Smooth muscle cell (in vitro differentiated cells): ENCODE measurements around the gene LIN9. TPM values are rescaled to one million over a fixed set of nuclear protein-coding genes. Genes with fewer than 3 reads are reported as not detected.
A peak's percentile ranks its signal among the peaks of the same experiment; 100 is the strongest.

Source experiments
- DNase-seq: peaks from one replicate; lab custom pipeline; 2025; ENCODE audit not compliant: unreplicated experiment; lab: John Stamatoyannopoulos, UW
- H2AFZ ChIP-seq: fragments of 200-600 bp; sonication (generic); 2 replicates; pipeline ENCODE4 v1.6.0; 2016; ENCODE audit warnings: antibody characterized with exemption, low read depth, mild to moderate bottlenecking
- H3F3A ChIP-seq: fragments of 200-600 bp; sonication (generic); 2 replicates; pipeline ENCODE4 v1.6.0; 2017; ENCODE audit warnings: antibody characterized with exemption, low read depth
- H3K27ac ChIP-seq: fragments of 200-600 bp; sonication (generic); 2 replicates; pipeline ENCODE4 v1.5.1; 2016; ENCODE audit warnings: low read depth, mild to moderate bottlenecking
- H3K27me3 ChIP-seq: fragments of 200-600 bp; sonication (generic); 2 replicates; pipeline ENCODE4 v1.6.1; 2016; ENCODE audit warnings: low read depth, mild to moderate bottlenecking
- H3K36me3 ChIP-seq: fragments of 200-600 bp; sonication (generic); 2 replicates; pipeline ENCODE4 v1.5.1; 2016; ENCODE audit warnings: low read depth
- H3K4me1 ChIP-seq: fragments of 200-600 bp; sonication (generic); 2 replicates; pipeline ENCODE4 v1.5.1; 2016; ENCODE audit warnings: low read depth
- H3K4me2 ChIP-seq: fragments of 200-600 bp; sonication (generic); 2 replicates; pipeline ENCODE4 v1.6.0; 2016; ENCODE audit warnings: mild to moderate bottlenecking
- H3K4me3 ChIP-seq: fragments of 200-600 bp; sonication (generic); 2 replicates; pipeline ENCODE4 v1.5.1; 2016; ENCODE audit warnings: mild to moderate bottlenecking
- H3K79me2 ChIP-seq: fragments of 200-600 bp; sonication (generic); 2 replicates; pipeline ENCODE4 v1.6.0; 2016; ENCODE audit warnings: low read depth, mild to moderate bottlenecking
- H3K9ac ChIP-seq: fragments of 200-600 bp; sonication (generic); 2 replicates; pipeline ENCODE4 v1.6.0; 2016; ENCODE audit warnings: low read depth
- H3K9me3 ChIP-seq: fragments of 200-600 bp; sonication (generic); replicated peaks from 2 replicates; pipeline ENCODE4 v1.5.1; 2016; ENCODE audit warnings: low read depth
- H4K20me1 ChIP-seq: fragments of 200-600 bp; sonication (generic); 2 replicates; pipeline ENCODE4 v1.6.0; 2016; ENCODE audit warnings: low read depth
- WGBS: methylation state at CpG from one replicate; pipeline ENCODE4 v1.1.7; 2016; ENCODE audit warnings: low lambda C conversion rate; 5-methylcytosine and 5-hydroxymethylcytosine counted together
- polyA plus RNA-seq: library from polyadenylated mRNA; unstranded; fragments of >200 nt; fragmentation: Nextera tagmentation; extraction: Ambion mirVana; gene quantifications from 2 replicates; pipeline ENCODE4 v1.2.1, GENCODE V29; 2016
- total RNA-seq: library from RNA; depleted of rRNA; stranded (reverse); fragments of >200 nt; gene quantifications from 2 replicates; pipeline ENCODE4 v1.2.3, GENCODE V29; 2014
- TF ChIP-seq, protein P1 (sequence below): fragments of 200-600 bp; sonication (generic); IDR thresholded peaks from 2 replicates; pipeline ENCODE4 v1.5.1; 2017; ENCODE audit warnings: borderline replicate concordance, mild to moderate bottlenecking, antibody characterized with exemption; ENCODE audit not compliant: insufficient read depth, poor library complexity, severe bottlenecking

Gene LIN9
- total and polyA plus RNA-seq, 2 experiments from 2014 or later = 3.7 to 7.8 TPM

DNA sequence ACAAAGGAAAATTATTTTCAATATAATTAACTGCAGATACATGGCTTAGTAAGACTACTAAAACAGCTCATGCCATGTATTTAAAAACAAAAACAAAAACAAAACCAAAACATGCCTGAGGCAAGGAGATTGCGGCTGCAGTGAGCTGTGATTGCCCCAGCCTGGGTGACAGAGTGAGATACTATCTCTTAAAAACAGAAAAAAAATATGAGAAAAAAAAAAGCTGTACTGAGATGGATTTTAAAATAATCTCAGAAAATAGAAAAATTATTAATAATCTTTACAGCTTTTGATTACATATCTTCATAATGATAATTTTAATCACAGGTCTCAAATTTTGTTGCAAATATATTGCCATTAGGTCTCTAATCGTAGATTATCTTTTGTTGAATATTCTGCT, 24.0 kb upstream of the LIN9 start:
- Histone ChIP-seq H3F3A (no peaks in the 10 kb centered on the region), H3K4me3 (peak overlapping the region; percentile 41), H3K4me2 (peak overlapping the region; percentile 82), H3K27ac (no peak overlapping the region), H3K9me3 (no peaks in the 10 kb centered on the region), H4K20me1 (no peaks in the 10 kb centered on the region), H3K27me3 (no peaks in the 10 kb centered on the region), H3K9ac (no peak overlapping the region), H3K79me2 (no peaks in the 10 kb centered on the region), H2AFZ (peak overlapping the region; percentile 87), H3K36me3 (no peaks in the 10 kb centered on the region), H3K4me1 (no peaks in the 10 kb centered on the region)
- 40% methylated on average over 2 of the region's 2 CpGs for WGBS
- TF ChIP-seq, protein P1, sequence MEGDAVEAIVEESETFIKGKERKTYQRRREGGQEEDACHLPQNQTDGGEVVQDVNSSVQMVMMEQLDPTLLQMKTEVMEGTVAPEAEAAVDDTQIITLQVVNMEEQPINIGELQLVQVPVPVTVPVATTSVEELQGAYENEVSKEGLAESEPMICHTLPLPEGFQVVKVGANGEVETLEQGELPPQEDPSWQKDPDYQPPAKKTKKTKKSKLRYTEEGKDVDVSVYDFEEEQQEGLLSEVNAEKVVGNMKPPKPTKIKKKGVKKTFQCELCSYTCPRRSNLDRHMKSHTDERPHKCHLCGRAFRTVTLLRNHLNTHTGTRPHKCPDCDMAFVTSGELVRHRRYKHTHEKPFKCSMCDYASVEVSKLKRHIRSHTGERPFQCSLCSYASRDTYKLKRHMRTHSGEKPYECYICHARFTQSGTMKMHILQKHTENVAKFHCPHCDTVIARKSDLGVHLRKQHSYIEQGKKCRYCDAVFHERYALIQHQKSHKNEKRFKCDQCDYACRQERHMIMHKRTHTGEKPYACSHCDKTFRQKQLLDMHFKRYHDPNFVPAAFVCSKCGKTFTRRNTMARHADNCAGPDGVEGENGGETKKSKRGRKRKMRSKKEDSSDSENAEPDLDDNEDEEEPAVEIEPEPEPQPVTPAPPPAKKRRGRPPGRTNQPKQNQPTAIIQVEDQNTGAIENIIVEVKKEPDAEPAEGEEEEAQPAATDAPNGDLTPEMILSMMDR = no peak
- DNase-seq = no peak

- no peaks in the 10 kb centered on the region for H3K36me3 ChIP-seq
- no peak overlapping the region for H3K27ac ChIP-seq
- TF ChIP-seq, protein P1 = no peak
- no peak for DNase-seq
- H3K9me3 ChIP-seq = no peaks in the 10 kb centered on the region
- H3K4me2 ChIP-seq = no peak overlapping the region
- H3K79me2 ChIP-seq = no peaks in the 10 kb centered on the region
- no peak overlapping the region for H2AFZ ChIP-seq
- H3K4me1 ChIP-seq = no peaks in the 10 kb centered on the region
- H3K27me3 ChIP-seq = no peaks in the 10 kb centered on the region
- H3K4me3 ChIP-seq = no peak overlapping the region
- no peak overlapping the region for H3K9ac ChIP-seq
- H3F3A ChIP-seq = no peaks in the 10 kb centered on the region
- H4K20me1 ChIP-seq = no peaks in the 10 kb centered on the region
- 95% methylated on average over 3 of the region's 3 CpGs for WGBS
Measured at GRCh38 chr1:226329237-226329636, 20.3 kb upstream of the LIN9 start.

GRCh38 chr1:226327761-226328162, 18.8 kb upstream of the LIN9 start:
- WGBS = 41% methylated on average over 2 of the region's 2 CpGs
- no peak overlapping the region for H3K4me3 ChIP-seq
- no peaks in the 10 kb centered on the region for H4K20me1 ChIP-seq
- H3K27me3 ChIP-seq = no peaks in the 10 kb centered on the region
- no peaks in the 10 kb centered on the region for H3K4me1 ChIP-seq
- H3F3A ChIP-seq = no peaks in the 10 kb centered on the region
- no peak overlapping the region for H3K9ac ChIP-seq
- no peaks in the 10 kb centered on the region for H3K36me3 ChIP-seq
- no peak for DNase-seq
- no peaks in the 10 kb centered on the region for H3K9me3 ChIP-seq
- no peaks in the 10 kb centered on the region for H3K79me2 ChIP-seq
- no peak overlapping the region for H3K27ac ChIP-seq
- H2AFZ ChIP-seq = no peak overlapping the region
- H3K4me2 ChIP-seq = no peak overlapping the region
- TF ChIP-seq, protein P1 = no peak

GRCh38 chr1:226325178-226325577, 16.2 kb upstream of the LIN9 start:
- Histone ChIP-seq H3K4me1 (no peaks in the 10 kb centered on the region), H3K36me3 (no peaks in the 10 kb centered on the region), H3K79me2 (no peaks in the 10 kb centered on the region), H2AFZ (no peak overlapping the region), H3K4me2 (no peak overlapping the region), H3F3A (no peaks in the 10 kb centered on the region), H3K9ac (no peak overlapping the region), H3K4me3 (no peak overlapping the region), H3K27ac (no peak overlapping the region), H3K27me3 (no peaks in the 10 kb centered on the region), H4K20me1 (no peaks in the 10 kb centered on the region), H3K9me3 (no peaks in the 10 kb centered on the region)
- no peak for DNase-seq
- WGBS = 71% methylated on average over 1 of the region's 1 CpG
- TF ChIP-seq, protein P1 = no peak
